Fibroblast of lung (primary cell): ENCODE measurements around the gene ARHGEF38. TPM values are rescaled to one million over a fixed set of nuclear protein-coding genes. Genes with fewer than 3 reads are reported as not detected.
A peak's percentile ranks its signal among the peaks of the same experiment; 100 is the strongest.

Experiments used
- DNase-seq, 2 donors: peaks; one replicate each; pipeline versions ENCODE4 v3.0.0 to v3.0.0-alpha.2; 2010; ENCODE audit warnings: low read depth in 2 of 2
- H2AFZ ChIP-seq: 2 replicates; pipeline ENCODE4 v1.5.1; 2012; ENCODE audit warnings: low read length, control low read depth, inconsistent platforms
- H3K27ac ChIP-seq: 2 replicates; pipeline ENCODE4 v1.5.1; 2011; ENCODE audit warnings: low read length, control low read depth; ENCODE audit not compliant: insufficient read depth
- H3K27me3 ChIP-seq: 2 replicates; pipeline ENCODE4 v1.5.1; 2011; ENCODE audit warnings: mild to moderate bottlenecking, low read length; ENCODE audit not compliant: control insufficient read depth, insufficient read depth
- H3K36me3 ChIP-seq: 2 replicates; pipeline ENCODE4 v1.5.1; 2011; ENCODE audit warnings: low read length; ENCODE audit not compliant: control insufficient read depth, insufficient read depth
- H3K4me1 ChIP-seq: 2 replicates; pipeline ENCODE4 v1.5.1; 2011; ENCODE audit warnings: low read length; ENCODE audit not compliant: control insufficient read depth, insufficient read depth; ENCODE audit errors: extremely low read depth
- H3K4me2 ChIP-seq: 2 replicates; pipeline ENCODE4 v1.5.1; 2011; ENCODE audit warnings: low read length, control low read depth; ENCODE audit not compliant: insufficient read depth; ENCODE audit errors: extremely low read depth
- H3K4me3 ChIP-seq, 4 experiments: fragments of 200-600 bp in 1 of 4; sonication (generic) in 1 of 4; replicated peaks in 1 of 4; 2 replicates each; pipeline ENCODE4 v1.5.1; 2011 to 2016; ENCODE audit warnings: low read length in 4 of 4, low read depth in 3 of 4, mild to moderate bottlenecking in 3 of 4, control low read depth in 2 of 4, inconsistent platforms in 1 of 4, mixed read lengths in 1 of 4; ENCODE audit not compliant: insufficient read depth in 1 of 4; ENCODE audit errors: control extremely low read depth in 1 of 4
- H3K79me2 ChIP-seq: 2 replicates; pipeline ENCODE4 v1.5.1; 2012; ENCODE audit warnings: mild to moderate bottlenecking, low read length, inconsistent platforms; ENCODE audit not compliant: control insufficient read depth, insufficient read depth
- H3K9ac ChIP-seq: 2 replicates; pipeline ENCODE4 v1.5.1; 2011; ENCODE audit warnings: mild to moderate bottlenecking, low read length, control low read depth; ENCODE audit not compliant: insufficient read depth
- H3K9me3 ChIP-seq: 2 replicates; pipeline ENCODE4 v1.5.1; 2012; ENCODE audit warnings: low read depth, low read length; ENCODE audit not compliant: control insufficient read depth, insufficient read depth
- H4K20me1 ChIP-seq: 2 replicates; pipeline ENCODE4 v1.5.1; 2011; ENCODE audit warnings: low read length; ENCODE audit not compliant: control insufficient read depth, insufficient read depth; ENCODE audit errors: extremely low read depth
- CTCF ChIP-seq, 2 donors: IDR thresholded peaks in 1 of 2; conservative IDR thresholded peaks in 1 of 2; 1 replicate in 1 of 2; 2 replicates in 1 of 2; pipeline ENCODE4 v1.5.1; 2011 to 2012; ENCODE audit warnings: low read length in 2 of 2, control low read depth in 1 of 2, inconsistent platforms in 1 of 2, low read depth in 1 of 2, mild to moderate bottlenecking in 1 of 2
- EZH2 ChIP-seq: IDR thresholded peaks from 2 replicates; pipeline ENCODE4 v1.5.1; 2012; ENCODE audit warnings: low read length, control low read depth, mild to moderate bottlenecking; ENCODE audit errors: missing control alignments
- polyA plus RNA-seq, 2 donors: library from polyadenylated mRNA; depleted of rRNA in 1 of 2; stranded (reverse) in 1 of 2; unstranded in 1 of 2; fragments of >200 nt; gene quantifications; 2 replicates each; pipeline ENCODE4 v1.2.1, GENCODE V29; 2011 to 2012; ENCODE audit warnings: missing spikeins in 1 of 2
- total RNA-seq: library from RNA; depleted of rRNA; stranded (reverse); fragments of >200 nt; gene quantifications from 2 replicates; pipeline ENCODE4 v1.2.1, GENCODE V29; 2014

The ARHGEF38 gene
- total and polyA plus RNA-seq, 2 donors (not counting 1 experiment from before 2014, with no cell fraction given): not detected

- H3K4me3 ChIP-seq: no peak overlapping the region
- no peaks in the 10 kb centered on the region for H3K9me3 ChIP-seq
- H2AFZ ChIP-seq: no peak overlapping the region
- H3K9ac ChIP-seq: no peak overlapping the region
- H3K4me1 ChIP-seq: no peaks in the 10 kb centered on the region
- H3K36me3 ChIP-seq: no peaks in the 10 kb centered on the region
- DNase-seq: no peak
- no peak overlapping the region for H3K4me2 ChIP-seq
- H3K27me3 ChIP-seq: no peaks in the 10 kb centered on the region
- H3K79me2 ChIP-seq: no peaks in the 10 kb centered on the region
- H4K20me1 ChIP-seq: no peaks in the 10 kb centered on the region
- no peak overlapping the region for H3K27ac ChIP-seq
- TF ChIP-seq CTCF (conservative IDR thresholded peaks at IDR 0.05 in 1 of 2, IDR thresholded peaks at IDR 0.05 in 1 of 2; ENCODE audit: low read depth in 1 of 2, low read length in 2 of 2) (no peak), EZH2 (no peak)
Measured at GRCh38 chr4:105556206-105556605, 3.8 kb downstream of the ARHGEF38 start.

GRCh38 chr4:105558277-105558676, 5.9 kb downstream of the ARHGEF38 start:
- H2AFZ ChIP-seq: no peak overlapping the region
- no peak overlapping the region for H3K27ac ChIP-seq
- H3K9ac ChIP-seq: no peak overlapping the region
- TF ChIP-seq EZH2 (no peak), CTCF (conservative IDR thresholded peaks at IDR 0.05 in 1 of 2, IDR thresholded peaks at IDR 0.05 in 1 of 2; ENCODE audit: low read depth in 1 of 2, low read length in 2 of 2) (no peak)
- H3K4me3 ChIP-seq: no peak overlapping the region
- no peak for DNase-seq
- H3K79me2 ChIP-seq: no peaks in the 10 kb centered on the region
- H3K36me3 ChIP-seq: no peaks in the 10 kb centered on the region
- no peaks in the 10 kb centered on the region for H3K4me1 ChIP-seq
- no peaks in the 10 kb centered on the region for H4K20me1 ChIP-seq
- H3K9me3 ChIP-seq: no peaks in the 10 kb centered on the region
- H3K4me2 ChIP-seq: no peak overlapping the region
- H3K27me3 ChIP-seq: no peaks in the 10 kb centered on the region

GRCh38 chr4:105560421-105560848, 8.0 kb downstream of the ARHGEF38 start:
- Histone ChIP-seq H3K4me2 (no peak overlapping the region), H3K79me2 (no peaks in the 10 kb centered on the region), H4K20me1 (no peaks in the 10 kb centered on the region), H3K4me3 (no peak overlapping the region), H3K9ac (no peak overlapping the region), H3K36me3 (no peaks in the 10 kb centered on the region), H3K9me3 (no peaks in the 10 kb centered on the region), H2AFZ (no peak overlapping the region), H3K4me1 (no peaks in the 10 kb centered on the region), H3K27ac (no peak overlapping the region), H3K27me3 (no peaks in the 10 kb centered on the region)
- DNase-seq: peak; percentile 3 to 10
- TF ChIP-seq CTCF (conservative IDR thresholded peaks at IDR 0.05 in 1 of 2, IDR thresholded peaks at IDR 0.05 in 1 of 2; ENCODE audit: low read depth in 1 of 2, low read length in 2 of 2) (no peak), EZH2 (no peak)
